Smooth muscle cell (in vitro differentiated cells): ENCODE measurements around the gene TYW1. TPM values are rescaled to one million over a fixed set of nuclear protein-coding genes. Genes with fewer than 3 reads are reported as not detected.
"Not testable (repeated sequence)": the region's sequence is repeated elsewhere in the genome, so short reads cannot be mapped to it uniquely, and the experiment has no call there.

Experiments
- DNase-seq: peaks from one replicate; lab custom pipeline; 2025; ENCODE audit not compliant: unreplicated experiment; lab: John Stamatoyannopoulos, UW
- H2AFZ ChIP-seq: fragments of 200-600 bp; sonication (generic); 2 replicates; pipeline ENCODE4 v1.6.0; 2016; ENCODE audit warnings: antibody characterized with exemption, low read depth, mild to moderate bottlenecking
- H3F3A ChIP-seq: fragments of 200-600 bp; sonication (generic); 2 replicates; pipeline ENCODE4 v1.6.0; 2017; ENCODE audit warnings: antibody characterized with exemption, low read depth
- H3K27ac ChIP-seq: fragments of 200-600 bp; sonication (generic); 2 replicates; pipeline ENCODE4 v1.5.1; 2016; ENCODE audit warnings: low read depth, mild to moderate bottlenecking
- H3K27me3 ChIP-seq: fragments of 200-600 bp; sonication (generic); 2 replicates; pipeline ENCODE4 v1.6.1; 2016; ENCODE audit warnings: low read depth, mild to moderate bottlenecking
- H3K36me3 ChIP-seq: fragments of 200-600 bp; sonication (generic); 2 replicates; pipeline ENCODE4 v1.5.1; 2016; ENCODE audit warnings: low read depth
- H3K4me1 ChIP-seq: fragments of 200-600 bp; sonication (generic); 2 replicates; pipeline ENCODE4 v1.5.1; 2016; ENCODE audit warnings: low read depth
- H3K4me2 ChIP-seq: fragments of 200-600 bp; sonication (generic); 2 replicates; pipeline ENCODE4 v1.6.0; 2016; ENCODE audit warnings: mild to moderate bottlenecking
- H3K4me3 ChIP-seq: fragments of 200-600 bp; sonication (generic); 2 replicates; pipeline ENCODE4 v1.5.1; 2016; ENCODE audit warnings: mild to moderate bottlenecking
- H3K79me2 ChIP-seq: fragments of 200-600 bp; sonication (generic); 2 replicates; pipeline ENCODE4 v1.6.0; 2016; ENCODE audit warnings: low read depth, mild to moderate bottlenecking
- H3K9ac ChIP-seq: fragments of 200-600 bp; sonication (generic); 2 replicates; pipeline ENCODE4 v1.6.0; 2016; ENCODE audit warnings: low read depth
- H3K9me3 ChIP-seq: fragments of 200-600 bp; sonication (generic); replicated peaks from 2 replicates; pipeline ENCODE4 v1.5.1; 2016; ENCODE audit warnings: low read depth
- H4K20me1 ChIP-seq: fragments of 200-600 bp; sonication (generic); 2 replicates; pipeline ENCODE4 v1.6.0; 2016; ENCODE audit warnings: low read depth
- WGBS: methylation state at CpG from one replicate; pipeline ENCODE4 v1.1.7; 2016; ENCODE audit warnings: low lambda C conversion rate; 5-methylcytosine and 5-hydroxymethylcytosine counted together
- polyA plus RNA-seq: library from polyadenylated mRNA; unstranded; fragments of >200 nt; fragmentation: Nextera tagmentation; extraction: Ambion mirVana; gene quantifications from 2 replicates; pipeline ENCODE4 v1.2.1, GENCODE V29; 2016
- total RNA-seq: library from RNA; depleted of rRNA; stranded (reverse); fragments of >200 nt; gene quantifications from 2 replicates; pipeline ENCODE4 v1.2.3, GENCODE V29; 2014
- TF ChIP-seq, protein P1 (sequence below): fragments of 200-600 bp; sonication (generic); IDR thresholded peaks from 2 replicates; pipeline ENCODE4 v1.5.1; 2017; ENCODE audit warnings: borderline replicate concordance, mild to moderate bottlenecking, antibody characterized with exemption; ENCODE audit not compliant: insufficient read depth, poor library complexity, severe bottlenecking

The TYW1 gene
- total and polyA plus RNA-seq, 2 experiments from 2014 or later: 12.4 to 42.5 TPM

DNA sequence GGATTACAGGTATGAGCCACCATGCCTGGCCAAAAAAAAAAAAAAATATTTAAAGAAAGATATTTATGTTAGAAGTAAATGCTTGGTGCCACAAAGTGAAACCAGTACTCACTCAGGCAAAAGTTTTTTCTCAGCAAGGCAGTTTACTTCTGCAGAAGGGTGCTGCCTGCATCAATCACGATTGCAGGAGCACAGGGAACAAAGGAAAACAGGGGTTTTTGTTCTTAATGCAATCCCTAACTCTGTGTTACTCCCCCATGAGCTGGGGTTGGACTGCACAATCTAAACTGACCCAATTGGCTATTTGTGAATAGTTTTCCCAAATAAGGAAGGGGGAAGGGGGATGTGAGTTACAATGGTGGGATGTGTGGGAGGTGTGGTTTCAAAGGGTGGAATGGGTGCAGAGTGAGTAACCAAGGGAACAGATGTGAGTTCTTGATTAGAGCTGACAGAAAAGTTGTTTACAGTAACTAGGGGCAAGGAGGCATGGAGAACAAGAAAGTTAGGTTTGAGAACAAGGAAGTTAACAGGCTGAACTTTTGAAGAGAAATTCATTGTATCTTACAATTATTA, 255.4 kb downstream of the TYW1 start:
- TF ChIP-seq, protein P1, sequence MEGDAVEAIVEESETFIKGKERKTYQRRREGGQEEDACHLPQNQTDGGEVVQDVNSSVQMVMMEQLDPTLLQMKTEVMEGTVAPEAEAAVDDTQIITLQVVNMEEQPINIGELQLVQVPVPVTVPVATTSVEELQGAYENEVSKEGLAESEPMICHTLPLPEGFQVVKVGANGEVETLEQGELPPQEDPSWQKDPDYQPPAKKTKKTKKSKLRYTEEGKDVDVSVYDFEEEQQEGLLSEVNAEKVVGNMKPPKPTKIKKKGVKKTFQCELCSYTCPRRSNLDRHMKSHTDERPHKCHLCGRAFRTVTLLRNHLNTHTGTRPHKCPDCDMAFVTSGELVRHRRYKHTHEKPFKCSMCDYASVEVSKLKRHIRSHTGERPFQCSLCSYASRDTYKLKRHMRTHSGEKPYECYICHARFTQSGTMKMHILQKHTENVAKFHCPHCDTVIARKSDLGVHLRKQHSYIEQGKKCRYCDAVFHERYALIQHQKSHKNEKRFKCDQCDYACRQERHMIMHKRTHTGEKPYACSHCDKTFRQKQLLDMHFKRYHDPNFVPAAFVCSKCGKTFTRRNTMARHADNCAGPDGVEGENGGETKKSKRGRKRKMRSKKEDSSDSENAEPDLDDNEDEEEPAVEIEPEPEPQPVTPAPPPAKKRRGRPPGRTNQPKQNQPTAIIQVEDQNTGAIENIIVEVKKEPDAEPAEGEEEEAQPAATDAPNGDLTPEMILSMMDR: no peak
- H3K79me2 ChIP-seq: no peaks in the 10 kb centered on the region
- no peak for DNase-seq
- no peaks in the 10 kb centered on the region for H3K9me3 ChIP-seq
- H3K27ac ChIP-seq: peak overlapping the region; percentile 98
- peaks cover 11% of the 10 kb centered on the region for H3K4me1 ChIP-seq
- peaks cover 3% of the 10 kb centered on the region for H3F3A ChIP-seq
- WGBS: 25% methylated on average over 1 of the region's 1 CpG
- H3K4me2 ChIP-seq: peak overlapping the region; percentile 18
- H3K27me3 ChIP-seq: no peaks in the 10 kb centered on the region
- no peaks in the 10 kb centered on the region for H4K20me1 ChIP-seq
- H3K4me3 ChIP-seq: no peak overlapping the region
- no peaks in the 10 kb centered on the region for H3K36me3 ChIP-seq
- no peak overlapping the region for H2AFZ ChIP-seq
- H3K9ac ChIP-seq: peak overlapping the region; percentile 89

DNA sequence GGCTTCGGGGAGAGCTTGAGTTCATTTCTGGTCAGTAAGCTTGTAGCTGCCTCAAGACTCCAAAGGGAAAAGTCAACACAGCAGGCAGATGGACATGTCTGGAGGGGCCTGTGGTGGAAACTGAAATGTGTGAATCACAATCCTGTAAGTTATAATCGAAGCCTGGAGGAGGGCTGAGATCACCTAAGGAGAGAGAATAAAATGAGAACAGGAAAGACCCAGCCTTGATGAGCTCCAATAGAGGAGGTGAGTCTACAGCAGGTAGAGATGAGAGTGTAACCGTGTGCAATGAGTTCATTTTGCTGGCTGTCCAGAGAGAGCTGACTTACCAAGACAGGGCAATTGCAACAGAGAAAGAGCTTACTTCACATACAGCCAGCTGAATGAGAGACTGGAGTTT, 258.4 kb downstream of the TYW1 start:
- H3K4me1 ChIP-seq, H3K9ac ChIP-seq, H3K27me3 ChIP-seq, H3F3A ChIP-seq, H2AFZ ChIP-seq, H3K27ac ChIP-seq, DNase-seq, H4K20me1 ChIP-seq, H3K4me2 ChIP-seq, H3K4me3 ChIP-seq, H3K9me3 ChIP-seq, H3K79me2 ChIP-seq, H3K36me3 ChIP-seq: not testable (repeated sequence)
- 89% methylated on average over 2 of the region's 3 CpGs for WGBS

DNA sequence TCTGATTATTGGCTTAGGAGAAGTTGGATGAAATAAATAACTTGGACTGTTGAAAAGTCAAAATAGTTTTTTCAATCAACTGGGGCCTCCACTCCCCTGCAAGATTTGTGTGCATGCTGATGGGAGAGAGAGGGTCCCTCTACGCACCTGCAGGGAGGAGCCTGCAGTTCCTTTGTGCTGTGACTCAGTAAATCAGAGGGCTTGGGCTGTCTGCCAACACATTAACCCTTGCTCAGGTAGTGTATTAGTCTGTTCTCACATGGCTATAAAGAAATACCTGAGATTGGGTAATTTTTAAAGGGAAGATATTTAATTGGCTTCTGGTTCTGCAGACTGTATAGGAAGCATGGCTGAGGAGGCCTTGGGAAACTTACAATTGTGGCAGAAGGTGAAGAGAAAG, 261.1 kb downstream of the TYW1 start:
- not testable (repeated sequence) for H3F3A ChIP-seq, H3K9ac ChIP-seq, DNase-seq, H4K20me1 ChIP-seq, H3K36me3 ChIP-seq, H3K4me2 ChIP-seq, H3K79me2 ChIP-seq, H3K4me1 ChIP-seq, H3K9me3 ChIP-seq, H2AFZ ChIP-seq, H3K4me3 ChIP-seq, H3K27ac ChIP-seq, H3K27me3 ChIP-seq
- 67% methylated on average over 1 of the region's 1 CpG for WGBS

DNA sequence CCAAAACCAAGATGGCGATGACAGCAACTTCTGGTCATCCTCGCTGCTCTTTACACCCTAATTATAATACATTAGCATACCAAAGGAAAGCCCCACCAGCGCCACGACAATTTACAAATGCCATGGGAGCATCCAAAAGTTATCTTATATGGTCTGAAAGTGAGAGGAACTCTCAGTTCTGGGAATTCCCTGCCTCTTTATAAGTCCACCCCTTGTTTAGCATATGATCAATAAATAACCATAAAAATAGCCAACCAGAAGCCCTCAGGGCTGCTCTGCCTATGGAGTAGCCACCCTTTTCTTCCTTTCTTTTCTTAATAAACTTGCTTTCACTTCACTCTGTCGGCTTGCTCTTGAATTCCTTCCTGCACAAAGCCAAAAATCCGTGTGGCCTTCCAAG, 262.7 kb downstream of the TYW1 start:
- not testable (repeated sequence) for H3K27me3 ChIP-seq, H3K9ac ChIP-seq, H3K4me3 ChIP-seq, H3F3A ChIP-seq, H3K4me2 ChIP-seq, H4K20me1 ChIP-seq, DNase-seq, H3K9me3 ChIP-seq, H3K4me1 ChIP-seq, H2AFZ ChIP-seq, H3K36me3 ChIP-seq, H3K79me2 ChIP-seq, H3K27ac ChIP-seq
- 92% methylated on average over 6 of the region's 6 CpGs for WGBS

DNA sequence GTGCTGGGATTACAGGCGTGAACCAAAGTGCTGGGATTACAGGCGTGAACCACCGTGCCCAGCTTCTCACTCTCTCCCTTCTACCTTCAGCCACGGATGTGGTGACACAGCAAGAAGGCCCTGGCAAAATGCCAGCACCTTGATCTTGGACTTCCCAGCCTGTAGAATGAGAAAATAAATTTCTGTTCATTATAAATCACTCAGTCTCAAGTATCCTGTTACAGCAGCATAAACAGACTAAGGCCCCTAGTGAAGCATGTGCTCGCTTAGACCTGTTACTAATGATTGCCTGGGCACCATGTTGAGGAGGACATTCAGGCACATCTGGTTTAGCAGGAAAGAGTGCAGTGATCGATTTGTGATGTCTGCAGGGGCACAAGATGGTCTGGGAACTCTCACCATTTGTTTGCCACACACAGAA, 263.5 kb downstream of the TYW1 start:
- WGBS: 94% methylated on average over 6 of the region's 6 CpGs
- not testable (repeated sequence) for H3F3A ChIP-seq, H3K4me1 ChIP-seq, H3K4me2 ChIP-seq, H3K27me3 ChIP-seq, H4K20me1 ChIP-seq, H3K4me3 ChIP-seq, H3K9me3 ChIP-seq, H3K27ac ChIP-seq, H3K9ac ChIP-seq, H3K36me3 ChIP-seq, DNase-seq, H3K79me2 ChIP-seq, H2AFZ ChIP-seq

DNA sequence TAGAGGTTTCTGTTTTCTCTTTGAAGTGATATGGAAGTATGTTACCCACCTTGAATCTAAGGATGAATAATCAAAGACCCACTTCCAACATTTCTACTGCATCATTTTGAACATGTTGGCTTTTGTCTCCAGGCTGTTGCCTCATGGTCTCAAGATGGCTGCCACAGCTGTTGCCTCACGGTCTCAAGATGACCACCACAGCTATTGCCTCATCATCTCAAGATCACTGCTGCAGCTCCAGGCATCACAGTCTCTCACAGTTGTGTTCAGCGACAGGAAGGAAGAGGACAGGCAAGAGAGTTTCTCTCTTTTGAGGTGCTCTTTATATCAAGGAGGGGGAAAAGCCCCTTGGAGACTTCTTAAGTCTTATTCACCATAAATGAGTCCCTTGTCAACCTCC, 267.4 kb downstream of the TYW1 start:
- not testable (repeated sequence) for H3K27ac ChIP-seq, H3K27me3 ChIP-seq, H3F3A ChIP-seq, H3K4me3 ChIP-seq, H3K79me2 ChIP-seq, H3K9me3 ChIP-seq, H3K9ac ChIP-seq, H4K20me1 ChIP-seq, H3K36me3 ChIP-seq, H2AFZ ChIP-seq, H3K4me2 ChIP-seq, H3K4me1 ChIP-seq, DNase-seq
- WGBS: 92% methylated on average over 2 of the region's 2 CpGs

DNA sequence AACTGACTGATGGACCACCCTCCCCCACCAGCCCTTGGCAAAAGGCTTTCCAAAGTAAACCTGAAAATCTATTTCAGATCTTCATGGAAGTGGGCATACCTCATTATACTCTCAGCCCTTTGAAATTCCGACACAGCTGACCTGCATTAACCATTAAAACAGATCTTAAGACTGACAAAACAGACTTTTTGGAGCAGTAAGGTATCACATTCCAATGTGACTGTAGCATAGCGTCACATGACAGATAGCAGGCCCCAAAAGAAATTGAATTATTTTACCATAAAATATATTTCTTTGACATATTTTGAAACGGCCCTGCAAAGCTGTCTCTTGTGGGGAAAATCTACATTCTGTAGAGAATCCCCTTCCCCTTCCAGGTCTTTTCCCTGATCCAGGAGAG, 269.4 kb downstream of the TYW1 start:
- H3K27ac ChIP-seq, H3K9ac ChIP-seq, H3K79me2 ChIP-seq, H3K9me3 ChIP-seq, H3K36me3 ChIP-seq, H3F3A ChIP-seq, H4K20me1 ChIP-seq, H3K4me1 ChIP-seq, H2AFZ ChIP-seq, DNase-seq, H3K4me2 ChIP-seq, H3K27me3 ChIP-seq, H3K4me3 ChIP-seq: not testable (repeated sequence)
- 72% methylated on average over 3 of the region's 3 CpGs for WGBS
